H1 (cell line): ENCODE results near the gene PSG2. TPM values are rescaled to one million over a fixed set of nuclear protein-coding genes. Genes with fewer than 3 reads are reported as not detected.
"Not testable (repeated sequence)": the region's sequence is repeated elsewhere in the genome, so short reads cannot be mapped to it uniquely, and the experiment has no call there.

ENCODE experiments used
- CTCF ChIA-PET: fragments of 300-600 bp; sonication (Branson Sonifier 250); formaldehyde crosslinking; loops from one replicate; lab custom pipeline; 2021; ENCODE audit not compliant: partially characterized antibody; lab: Charles Lee
- POLR2A ChIA-PET: fragments of 300-600 bp; sonication (Branson Sonifier 250); formaldehyde crosslinking; loops from one replicate; lab custom pipeline; 2021; ENCODE audit warnings: inconsistent platforms; ENCODE audit not compliant: partially characterized antibody; lab: Charles Lee
- DNase-seq, 2 experiments: peaks; one replicate each; pipeline versions ENCODE4 v3.0.0 to v3.0.0-alpha.2; 2010 to 2022; ENCODE audit warnings: low spot score in 2 of 2, low read depth in 1 of 2, mixed read lengths in 1 of 2
- FAIRE-seq: peaks from 2 replicates; lab custom pipeline; 2011; peaks lifted over from hg19 to GRCh38; lab: Jason Lieb, UNC
- H2AFZ ChIP-seq: 2 replicates; pipeline ENCODE4 v1.8.1; 2012; ENCODE audit warnings: low read length, inconsistent platforms
- H2AK5ac ChIP-seq: 2 replicates; pipeline ENCODE4 v1.6.1; 2013; ENCODE audit warnings: low read depth, low read length
- H2BK120ac ChIP-seq: replicated peaks from 2 replicates; pipeline ENCODE3; 2013; ENCODE audit warnings: low read depth, low read length, inconsistent platforms
- H2BK12ac ChIP-seq: 2 replicates; pipeline ENCODE4 v1.6.1; 2013; ENCODE audit warnings: low read depth, low read length
- H2BK15ac ChIP-seq: 2 replicates; pipeline ENCODE4 v1.6.1; 2013; ENCODE audit warnings: low read length
- H2BK20ac ChIP-seq: 2 replicates; pipeline ENCODE4 v1.6.1; 2013; ENCODE audit warnings: low read length
- H2BK5ac ChIP-seq: 2 replicates; pipeline ENCODE4 v1.6.1; 2013; ENCODE audit warnings: low read depth, low read length
- H3K14ac ChIP-seq: 2 replicates; pipeline ENCODE4 v1.6.1; 2013; ENCODE audit warnings: inconsistent platforms; ENCODE audit not compliant: insufficient read length
- H3K18ac ChIP-seq: 2 replicates; pipeline ENCODE4 v1.6.1; 2013; ENCODE audit warnings: low read length; ENCODE audit errors: extremely low read depth
- H3K23ac ChIP-seq: 2 replicates; pipeline ENCODE4 v1.6.1; 2013; ENCODE audit warnings: inconsistent platforms; ENCODE audit not compliant: insufficient read length
- H3K23me2 ChIP-seq: 2 replicates; pipeline ENCODE4 v1.6.1; 2013; ENCODE audit warnings: low read depth, low read length
- H3K27ac ChIP-seq: 2 replicates; pipeline ENCODE4 v1.6.1; 2011; ENCODE audit warnings: low read depth, low read length, inconsistent platforms
- H3K27me3 ChIP-seq, 4 experiments: replicated peaks in 1 of 4; 1 replicate in 1 of 4; 2 replicates in 3 of 4; pipeline versions ENCODE4 v1.6.1 to v1.8.1; 2011 to 2013; ENCODE audit warnings: low read length in 3 of 4, mild to moderate bottlenecking in 3 of 4, inconsistent platforms in 2 of 4, mixed read lengths in 2 of 4, moderate library complexity in 1 of 4; ENCODE audit not compliant: control insufficient read depth in 3 of 4, insufficient read depth in 3 of 4; ENCODE audit errors: extremely low read depth in 1 of 4
- H3K36me3 ChIP-seq, 4 experiments: 2 replicates each; pipeline versions ENCODE4 v1.6.1 to v1.8.1; 2011 to 2013; ENCODE audit warnings: mild to moderate bottlenecking in 4 of 4, low read length in 3 of 4, moderate library complexity in 2 of 4, control low read depth in 1 of 4, inconsistent platforms in 1 of 4; ENCODE audit not compliant: insufficient read depth in 4 of 4, control insufficient read depth in 2 of 4
- H3K4ac ChIP-seq: replicated peaks from 2 replicates; pipeline ENCODE3; 2013; ENCODE audit warnings: low read length, low read depth, mixed read lengths, inconsistent platforms; ENCODE audit not compliant: insufficient read length
- H3K4me1 ChIP-seq, 4 experiments: replicated peaks in 1 of 4; 1 replicate in 1 of 4; 2 replicates in 3 of 4; pipeline versions ENCODE4 v1.6.1 to v1.8.1; 2011 to 2013; ENCODE audit warnings: low read length in 3 of 4, inconsistent platforms in 2 of 4, mixed read lengths in 1 of 4; ENCODE audit not compliant: insufficient read depth in 4 of 4, control insufficient read depth in 3 of 4
- H3K4me2 ChIP-seq, 2 experiments: 2 replicates each; pipeline versions ENCODE4 v1.6.1 to v1.8.1; 2011 to 2013; ENCODE audit warnings: low read depth in 2 of 2, low read length in 2 of 2, control low read depth in 1 of 2, inconsistent platforms in 1 of 2, mild to moderate bottlenecking in 1 of 2; ENCODE audit not compliant: insufficient read depth in 1 of 2
- H3K4me3 ChIP-seq, 4 experiments: fragments of 200-600, 300-600 bp in 1 of 4; sonication (generic), shearing (Covaris generic), sonication (Bioruptor Twin) in 1 of 4; 2 replicates each; pipeline versions ENCODE4 v1.5.1 to v1.8.1; 2011 to 2016; ENCODE audit warnings: low read length in 4 of 4, low read depth in 3 of 4, control low read depth in 2 of 4, inconsistent platforms in 2 of 4, mild to moderate bottlenecking in 2 of 4, mixed read lengths in 1 of 4, moderate library complexity in 1 of 4; ENCODE audit not compliant: insufficient read depth in 2 of 4; ENCODE audit errors: extremely low read depth in 1 of 4
- H3K56ac ChIP-seq: replicated peaks from 2 replicates; pipeline ENCODE3; 2013; ENCODE audit warnings: low read depth, mild to moderate bottlenecking, mixed read lengths, low read length, inconsistent platforms; ENCODE audit not compliant: insufficient read length
- H3K79me1 ChIP-seq: 2 replicates; pipeline ENCODE4 v1.6.1; 2013; ENCODE audit warnings: low read depth, low read length, control low read depth
- H3K79me2 ChIP-seq, 2 experiments: 2 replicates each; pipeline versions ENCODE4 v1.6.1 to v1.8.1; 2012 to 2013; ENCODE audit warnings: low read length in 2 of 2, mild to moderate bottlenecking in 2 of 2, inconsistent platforms in 1 of 2; ENCODE audit not compliant: insufficient read depth in 2 of 2, control insufficient read depth in 1 of 2
- H3K9ac ChIP-seq, 4 experiments: replicated peaks in 1 of 4; 1 replicate in 1 of 4; 2 replicates in 3 of 4; pipeline versions ENCODE4 v1.6.1 to v1.8.1; 2011 to 2013; ENCODE audit warnings: low read depth in 3 of 4, low read length in 3 of 4, control low read depth in 2 of 4, mild to moderate bottlenecking in 2 of 4, moderate library complexity in 2 of 4, inconsistent platforms in 1 of 4; ENCODE audit errors: extremely low read depth in 1 of 4
- H3K9me3 ChIP-seq, 2 experiments: 2 replicates each; pipeline versions ENCODE4 v1.6.1 to v1.8.1; 2012 to 2013; ENCODE audit warnings: mild to moderate bottlenecking in 2 of 2, moderate library complexity in 2 of 2, control low read depth in 1 of 2, inconsistent platforms in 1 of 2, low read depth in 1 of 2, low read length in 1 of 2, mixed read lengths in 1 of 2; ENCODE audit not compliant: insufficient read depth in 2 of 2
- H4K20me1 ChIP-seq, 2 experiments: replicated peaks in 1 of 2; 2 replicates each; pipeline versions ENCODE3 to v1.8.1; 2011 to 2013; ENCODE audit warnings: inconsistent platforms in 2 of 2, low read length in 2 of 2, mild to moderate bottlenecking in 1 of 2; ENCODE audit not compliant: insufficient read depth in 2 of 2, control insufficient read depth in 1 of 2
- H4K5ac ChIP-seq: 2 replicates; pipeline ENCODE4 v1.6.1; 2013; ENCODE audit warnings: low read length, low read depth, mixed read lengths, inconsistent platforms; ENCODE audit not compliant: insufficient read length
- H4K8ac ChIP-seq: 2 replicates; pipeline ENCODE4 v1.8.0; 2013; ENCODE audit warnings: mild to moderate bottlenecking, moderate library complexity, low read length, inconsistent platforms; ENCODE audit not compliant: insufficient read depth; ENCODE audit errors: extremely low read depth
- H4K91ac ChIP-seq: replicated peaks from 2 replicates; pipeline ENCODE3; 2013; ENCODE audit warnings: low read length, mixed read lengths, inconsistent platforms; ENCODE audit not compliant: insufficient read length
- WGBS, 2 experiments: shearing (Covaris generic) in 1 of 2; methylation state at CpG; one replicate each; pipeline versions ENCODE4 v1.1.6 to v1.1.7; 2013 to 2015; ENCODE audit warnings: low lambda C conversion rate in 2 of 2, mixed read lengths in 2 of 2, inconsistent platforms in 1 of 2, low coverage in 1 of 2, missing lambda C conversion rate in 1 of 2; ENCODE audit not compliant: insufficient replicate concordance in 2 of 2, insufficient coverage in 1 of 2, insufficient read length in 1 of 2; ENCODE audit errors: extremely low coverage in 1 of 2, missing lambda C conversion rate in 1 of 2; 5-methylcytosine and 5-hydroxymethylcytosine counted together
- polyA plus RNA-seq, 7 experiments: library from polyadenylated mRNA; depleted of rRNA in 3 of 7; stranded (reverse) in 5 of 7; unstranded in 2 of 7; fragments of >200 nt in 5 of 7; fragments of 200-250 nt in 2 of 7; gene quantifications; 1 replicate in 5 of 7; 2 replicates in 1 of 7; 4 replicates in 1 of 7; pipeline versions ENCODE4 v1.2.1 to v1.2.3, GENCODE V29; 2011 to 2013; ENCODE audit warnings: missing spikeins in 2 of 7, mixed read lengths in 2 of 7
- total RNA-seq: library from RNA; stranded (reverse); fragmentation: NEBNext Ultra II Directional; extraction: Animal tissue kit (Norgen Biotek cat#: 25700); gene quantifications from 2 replicates; pipeline ENCODE4 v1.2.1, GENCODE V29; 2021

PSG2 gene
- total and polyA plus RNA-seq, 2 of the 8 experiments (the other 6 are each of a cell fraction or from before 2014, with no cell fraction given) = not detected

DNA sequence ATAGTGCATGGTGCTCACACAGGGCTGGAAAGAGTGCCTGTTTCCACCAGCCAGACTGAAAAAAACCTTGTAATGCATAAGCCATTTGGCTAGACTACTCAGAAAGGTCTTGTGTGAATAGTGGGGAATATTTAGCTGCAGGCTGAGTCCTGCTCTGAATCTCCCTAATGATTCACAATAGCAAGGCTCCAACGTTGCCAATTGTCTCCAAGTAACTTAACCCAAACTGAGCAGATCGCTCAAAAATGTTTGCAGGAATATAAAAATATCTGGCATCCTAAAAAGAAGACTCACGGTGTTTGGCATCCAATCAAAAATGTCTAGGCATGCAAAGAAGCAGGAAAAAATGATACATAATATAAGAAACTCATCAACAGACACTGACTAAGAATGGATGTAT, 44.8 kb upstream of the PSG2 start:
- H3K79me1 ChIP-seq, H2BK120ac ChIP-seq, H3K18ac ChIP-seq, POLR2A ChIA-PET, H2BK12ac ChIP-seq, FAIRE-seq, DNase-seq, H3K27ac ChIP-seq, CTCF ChIA-PET, H3K27me3 ChIP-seq, H2AFZ ChIP-seq, H4K20me1 ChIP-seq, H3K23ac ChIP-seq, H4K5ac ChIP-seq, H3K56ac ChIP-seq, H3K4me2 ChIP-seq, H3K36me3 ChIP-seq, H3K4me1 ChIP-seq, H3K14ac ChIP-seq, H3K9ac ChIP-seq, H2AK5ac ChIP-seq, H3K4me3 ChIP-seq, H2BK15ac ChIP-seq, H3K4ac ChIP-seq, H2BK5ac ChIP-seq, H3K23me2 ChIP-seq, H4K91ac ChIP-seq, H4K8ac ChIP-seq, H3K79me2 ChIP-seq, H2BK20ac ChIP-seq: not testable (repeated sequence)
- WGBS, 2 experiments = 51% methylated on average over 3 of the region's 3 CpGs; no CpG with 5 or more reads in 1 of the 2 experiments
- H3K9me3 ChIP-seq = peaks cover 35 to 54% of the 10 kb centered on the region in 2 experiments
